GM12878 (cell line): Measurements from ENCODE around the gene PPFIBP1. TPM values are rescaled to one million over a fixed set of nuclear protein-coding genes. Genes with fewer than 3 reads are reported as not detected.

Experiments used
- ATAC-seq: fragments of 200-7000 bp; cut with Tn5 transposase; 3 replicates; pipeline ENCODE4 v1.9.1; 2020; ENCODE audit warnings: mild to moderate bottlenecking, moderate library complexity
- BruUV-seq: library from RNA; stranded (reverse); fragments of 400-500 nt; replicated peaks from 2 replicates; lab custom pipeline; 2021; lab: Mats Ljungman, UMichigan
- CTCF ChIA-PET: fragments of 300-600 bp; sonication (Branson Sonifier 250); formaldehyde crosslinking; extraction: SDS; loops from one replicate; lab custom pipeline; 2021; ENCODE audit warnings: inconsistent platforms; lab: Yijun Ruan, JAX
- POLR2A ChIA-PET: fragments of 350-600 bp; formaldehyde crosslinking; extraction: SDS; loops from one replicate; lab custom pipeline; 2021; ENCODE audit warnings: inconsistent platforms; lab: Charles Lee
- RAD21 ChIA-PET: fragments of 300-600 bp; sonication (Branson Sonifier 250); formaldehyde crosslinking; loops from one replicate; lab custom pipeline; 2023; ENCODE audit warnings: antibody characterized with exemption; ENCODE audit not compliant: unreplicated experiment; lab: Charles Lee
- SMC1A ChIA-PET: fragments of 300-600 bp; sonication (Branson Sonifier 250); formaldehyde crosslinking; loops from one replicate; lab custom pipeline; 2023; ENCODE audit not compliant: unreplicated experiment, uncharacterized antibody; lab: Charles Lee
- DNase-seq: peaks from one replicate; pipeline ENCODE4 v3.0.0-alpha.2; 2011; ENCODE audit warnings: low read depth, low spot score
- FAIRE-seq: peaks from 3 replicates; lab custom pipeline; 2011; peaks lifted over from hg19 to GRCh38; lab: Jason Lieb, UNC
- H2AFZ ChIP-seq: 2 replicates; pipeline ENCODE4 v1.6.0; 2011; ENCODE audit warnings: low read depth, low read length, control low read depth; ENCODE audit not compliant: control insufficient read depth
- H3K27ac ChIP-seq: 2 replicates; pipeline ENCODE4 v1.5.1; 2011; ENCODE audit warnings: control low read depth; ENCODE audit not compliant: control insufficient read depth, insufficient read depth
- H3K27me3 ChIP-seq, 2 experiments: replicated peaks in 1 of 2; 2 replicates each; pipeline versions ENCODE4 v1.6.0 to v1.6.1; 2011; ENCODE audit warnings: low read length in 1 of 2; ENCODE audit not compliant: control insufficient read depth in 2 of 2, insufficient read depth in 2 of 2
- H3K36me3 ChIP-seq, 2 experiments: 2 replicates each; pipeline ENCODE4 v1.5.1; 2011; ENCODE audit warnings: low read length in 1 of 2; ENCODE audit not compliant: control insufficient read depth in 2 of 2, insufficient read depth in 2 of 2
- H3K4me1 ChIP-seq: 2 replicates; pipeline ENCODE4 v1.6.1; 2011; ENCODE audit warnings: mild to moderate bottlenecking, low read length, moderate library complexity, mixed read lengths; ENCODE audit not compliant: control insufficient read depth, insufficient read depth
- H3K4me2 ChIP-seq: 2 replicates; pipeline ENCODE4 v1.6.0; 2011; ENCODE audit warnings: control low read depth; ENCODE audit not compliant: control insufficient read depth, insufficient read depth
- H3K4me3 ChIP-seq: fragments of 200-600 bp; sonication (generic); 2 replicates; pipeline ENCODE4 v1.5.1; 2016
- H3K79me2 ChIP-seq: 2 replicates; pipeline ENCODE4 v1.6.0; 2011; ENCODE audit warnings: low read length; ENCODE audit not compliant: control insufficient read depth, insufficient read depth
- H3K9ac ChIP-seq: 2 replicates; pipeline ENCODE4 v1.8.0; 2011; ENCODE audit warnings: low read length, control low read depth, mixed read lengths; ENCODE audit not compliant: control insufficient read depth, insufficient read depth
- H3K9me3 ChIP-seq: replicated peaks from 3 replicates; pipeline ENCODE4 v1.5.1; 2011; ENCODE audit warnings: mild to moderate bottlenecking, low read length; ENCODE audit not compliant: control insufficient read depth, insufficient read depth
- H4K20me1 ChIP-seq: 2 replicates; pipeline ENCODE4 v1.6.0; 2011; ENCODE audit not compliant: control insufficient read depth, insufficient read depth
- BHLHE40 ChIP-seq, 2 experiments: fragments of 450-650 bp in 1 of 2; IDR thresholded peaks; 2 replicates each; pipeline ENCODE4 v1.6.1; 2011 to 2017; ENCODE audit warnings: low read depth in 2 of 2, borderline replicate concordance in 1 of 2, improper control_type of control experiment in 1 of 2, low read length in 1 of 2, mild to moderate bottlenecking in 1 of 2
- CREB1 ChIP-seq: IDR thresholded peaks from 2 replicates; pipeline ENCODE4 v1.6.1; 2012; ENCODE audit warnings: low read depth, mild to moderate bottlenecking, inconsistent platforms
- CTCF ChIP-seq, 3 experiments: IDR thresholded peaks in 2 of 3; conservative IDR thresholded peaks in 1 of 3; 2 replicates each; pipeline ENCODE4 v1.5.1; 2011; ENCODE audit warnings: low read depth in 3 of 3, low read length in 3 of 3, mild to moderate bottlenecking in 3 of 3, control low read depth in 2 of 3, moderate library complexity in 2 of 3, inconsistent platforms in 1 of 3, mixed read lengths in 1 of 3; ENCODE audit not compliant: control insufficient read depth in 2 of 3, insufficient read depth in 1 of 3; ENCODE audit errors: extremely low read depth in 1 of 3
- ESRRA ChIP-seq: IDR thresholded peaks from 2 replicates; pipeline ENCODE4 v1.6.1; 2012; ENCODE audit warnings: mild to moderate bottlenecking, low read length, improper control_type of control experiment
- JUNB ChIP-seq: IDR thresholded peaks from 2 replicates; pipeline ENCODE4 v1.6.1; 2016; ENCODE audit warnings: antibody characterized with exemption, mild to moderate bottlenecking
- RFX5 ChIP-seq: IDR thresholded peaks from 2 replicates; pipeline ENCODE4 v1.6.1; 2011; ENCODE audit warnings: low read depth, low read length, improper control_type of control experiment
- SREBF1 ChIP-seq: IDR thresholded peaks from 2 replicates; pipeline ENCODE4 v1.6.1; 2012; ENCODE audit warnings: mild to moderate bottlenecking, low read length
- SUZ12 ChIP-seq: fragments of 200-600 bp; sonication (generic); IDR thresholded peaks from one replicate; pipeline ENCODE4 v1.6.1; 2018; ENCODE audit warnings: antibody characterized with exemption, mild to moderate bottlenecking; ENCODE audit not compliant: unreplicated experiment
- YBX1 ChIP-seq: fragments of 450-650 bp; IDR thresholded peaks from 2 replicates; pipeline ENCODE4 v1.6.1; 2016; ENCODE audit warnings: antibody characterized with exemption
- ZBTB40 ChIP-seq: fragments of 450-650 bp; IDR thresholded peaks from 2 replicates; pipeline ENCODE4 v1.6.1; 2016; ENCODE audit warnings: mild to moderate bottlenecking, moderate library complexity, borderline replicate concordance
- WGBS: methylation state at CpG from one replicate; pipeline ENCODE4 v1.1.6; 2016; ENCODE audit warnings: low lambda C conversion rate; ENCODE audit not compliant: insufficient replicate concordance, insufficient coverage; ENCODE audit errors: missing lambda C conversion rate; 5-methylcytosine and 5-hydroxymethylcytosine counted together
- in situ Hi-C: fragments of 300-500 bp; cut with MboI; formaldehyde crosslinking; loops from 9 replicates; pipeline ENCODE4 v1.14.3; 2018; ENCODE audit warnings: mixed read lengths
- intact Hi-C: fragments of 100-400 bp; cut with micrococcal nuclease; formaldehyde crosslinking; loops from one replicate; pipeline ENCODE4 v1.14.2; 2022; ENCODE audit not compliant: unreplicated experiment
- polyA plus RNA-seq, 11 experiments: library from polyadenylated mRNA; depleted of rRNA in 4 of 11; unstranded in 6 of 11; stranded (reverse) in 5 of 11; fragments of >200 nt; fragmentation: Nextera tagmentation in 4 of 11; fragmentation: Illumina TruSeq in 1 of 11; extraction: Ambion mirVana in 4 of 11; extraction: Trizol in 1 of 11; gene quantifications; 1 replicate in 1 of 11; 2 replicates in 10 of 11; pipeline versions ENCODE4 v1.2.1 to v1.2.3, GENCODE V29; 2011 to 2016; ENCODE audit warnings: inconsistent platforms in 2 of 11, missing spikeins in 2 of 11, low read depth in 1 of 11
- total RNA-seq, 4 experiments: library from RNA; depleted of rRNA in 3 of 4; stranded (reverse); fragments of >200 nt in 3 of 4; fragmentation: Illumina TruSeq in 1 of 4; extraction: Trizol in 1 of 4; gene quantifications; 2 replicates each; pipeline versions ENCODE4 v1.2.1 to v1.2.3, GENCODE V29; 2013 to 2021
- TF ChIP-seq, protein P1 (sequence below): IDR thresholded peaks from 2 replicates; pipeline ENCODE4 v1.6.1; 2011; ENCODE audit warnings: borderline replicate concordance, low read depth, mild to moderate bottlenecking, moderate library complexity, low read length; ENCODE audit not compliant: insufficient read depth, poor library complexity, severe bottlenecking

Gene PPFIBP1
- total and polyA plus RNA-seq, 10 of the 15 experiments (the other 5 are each of a cell fraction or from before 2014, with no cell fraction given) = 0.47 to 7.8 (median 3.6) TPM

GRCh38 chr12:27631813-27632491 is 107.9 kb downstream of the PPFIBP1 start:
- H3K79me2 ChIP-seq = no peaks in the 10 kb centered on the region
- SMC1A ChIA-PET = no interaction called here
- WGBS = 81% methylated on average over 2 of the region's 2 CpGs
- POLR2A ChIA-PET = no interaction called here
- H4K20me1 ChIP-seq = no peaks in the 10 kb centered on the region
- ATAC-seq = no peak
- DNase-seq = no peak
- no peak overlapping the region for H3K9ac ChIP-seq
- peaks cover 3% of the 10 kb centered on the region; the same call in 1 of the 2 replicates for H3K4me1 ChIP-seq
- CTCF ChIA-PET = no interaction called here
- no peak overlapping the region for H3K27ac ChIP-seq
- no peak overlapping the region for H3K4me2 ChIP-seq
- RAD21 ChIA-PET = no interaction called here
- no peaks in the 10 kb centered on the region for H3K27me3 ChIP-seq
- no peaks in the 10 kb centered on the region for H3K9me3 ChIP-seq
- BruUV-seq = no TSS peak
- intact Hi-C loops = no loop called here
- H3K4me3 ChIP-seq = no peak overlapping the region
- no peak overlapping the region for H2AFZ ChIP-seq
- FAIRE-seq = no peak
- H3K36me3 ChIP-seq = peaks cover 0 to 2% of the 10 kb centered on the region in 2 experiments; a peak in 1 of 4 replicates
- TF ChIP-seq, protein P1, sequence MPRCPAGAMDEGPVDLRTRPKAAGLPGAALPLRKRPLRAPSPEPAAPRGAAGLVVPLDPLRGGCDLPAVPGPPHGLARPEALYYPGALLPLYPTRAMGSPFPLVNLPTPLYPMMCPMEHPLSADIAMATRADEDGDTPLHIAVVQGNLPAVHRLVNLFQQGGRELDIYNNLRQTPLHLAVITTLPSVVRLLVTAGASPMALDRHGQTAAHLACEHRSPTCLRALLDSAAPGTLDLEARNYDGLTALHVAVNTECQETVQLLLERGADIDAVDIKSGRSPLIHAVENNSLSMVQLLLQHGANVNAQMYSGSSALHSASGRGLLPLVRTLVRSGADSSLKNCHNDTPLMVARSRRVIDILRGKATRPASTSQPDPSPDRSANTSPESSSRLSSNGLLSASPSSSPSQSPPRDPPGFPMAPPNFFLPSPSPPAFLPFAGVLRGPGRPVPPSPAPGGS = no peak
- TF ChIP-seq CREB1 (no peak), ESRRA (no peak), CTCF (IDR thresholded peaks at IDR 0.05 in 2 of 3, conservative IDR thresholded peaks at IDR 0.05 in 1 of 3; ENCODE audit: control insufficient read depth in 2 of 3, extremely low read depth in 1 of 3, insufficient read depth in 1 of 3, low read depth in 3 of 3, low read length in 3 of 3) (no peak), SUZ12 (no peak), BHLHE40 (IDR thresholded peaks at IDR 0.05; ENCODE audit: borderline replicate concordance in 1 of 2, low read depth in 2 of 2, low read length in 1 of 2) (no peak), YBX1 (no peak), JUNB (no peak), ZBTB40 (no peak), SREBF1 (no peak), RFX5 (no peak)
- in situ Hi-C loops = no loop called here
